ENCODE measurements around the gene KDSR. TPM values are rescaled to one million over a fixed set of nuclear protein-coding genes. Genes with fewer than 3 reads are reported as not detected.

KDSR gene
- total RNA-seq, 1 donor from 2014 or later: 208 TPM

GRCh38 chr18:63297687-63298399 is 69.2 kb downstream of the KDSR start:
- intact Hi-C loops (cut with DNase I): no loop called here
- H3K4me3 ChIP-seq: no peak overlapping the region
- DNase-seq (ENCODE audit: low spot score in 2 of 2): no peak
- peaks cover 2 to 26% of the 10 kb centered on the region in 2 donors for H3K4me1 ChIP-seq
- H3K9me3 ChIP-seq: no peaks in the 10 kb centered on the region
- H3K27me3 ChIP-seq: no peaks in the 10 kb centered on the region
- peak overlapping the region in 1 of 2 donors; percentile 50 for H3K27ac ChIP-seq
- H3K36me3 ChIP-seq: no peaks in the 10 kb centered on the region
- no peak for TF ChIP-seq CTCF (IDR thresholded peaks at IDR 0.05)

DNA sequence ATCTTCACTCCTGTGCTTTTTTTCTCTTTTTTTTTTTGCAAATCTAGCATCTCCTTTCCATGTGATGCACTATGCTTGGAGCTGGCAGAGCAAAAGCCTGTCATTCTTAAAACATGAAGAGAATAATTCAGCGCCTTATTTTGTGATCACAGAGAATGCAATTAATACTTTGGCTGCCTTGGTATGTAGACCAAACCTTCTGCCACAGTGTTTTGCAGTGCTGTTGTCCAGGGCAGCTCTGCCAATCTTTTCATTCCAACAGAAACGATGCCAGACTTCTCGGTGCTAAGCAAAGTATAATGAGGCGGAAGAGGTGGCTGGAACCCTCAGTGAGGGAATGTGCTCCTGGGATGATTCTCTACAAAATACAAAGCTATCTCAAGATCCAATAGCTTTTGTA is 73.1 kb downstream of the KDSR start:
- no peaks in the 10 kb centered on the region for H3K27me3 ChIP-seq
- no peak for TF ChIP-seq CTCF (IDR thresholded peaks at IDR 0.05)
- H3K27ac ChIP-seq: peak overlapping the region; percentile 30 to 33
- H3K9me3 ChIP-seq: no peaks in the 10 kb centered on the region
- no peak overlapping the region for H3K4me3 ChIP-seq
- no peak for DNase-seq (ENCODE audit: low spot score in 2 of 2)
- intact Hi-C loops (cut with DNase I): no loop called here
- H3K4me1 ChIP-seq: peaks cover 3 to 38% of the 10 kb centered on the region in 2 donors
- H3K36me3 ChIP-seq: no peaks in the 10 kb centered on the region

DNA sequence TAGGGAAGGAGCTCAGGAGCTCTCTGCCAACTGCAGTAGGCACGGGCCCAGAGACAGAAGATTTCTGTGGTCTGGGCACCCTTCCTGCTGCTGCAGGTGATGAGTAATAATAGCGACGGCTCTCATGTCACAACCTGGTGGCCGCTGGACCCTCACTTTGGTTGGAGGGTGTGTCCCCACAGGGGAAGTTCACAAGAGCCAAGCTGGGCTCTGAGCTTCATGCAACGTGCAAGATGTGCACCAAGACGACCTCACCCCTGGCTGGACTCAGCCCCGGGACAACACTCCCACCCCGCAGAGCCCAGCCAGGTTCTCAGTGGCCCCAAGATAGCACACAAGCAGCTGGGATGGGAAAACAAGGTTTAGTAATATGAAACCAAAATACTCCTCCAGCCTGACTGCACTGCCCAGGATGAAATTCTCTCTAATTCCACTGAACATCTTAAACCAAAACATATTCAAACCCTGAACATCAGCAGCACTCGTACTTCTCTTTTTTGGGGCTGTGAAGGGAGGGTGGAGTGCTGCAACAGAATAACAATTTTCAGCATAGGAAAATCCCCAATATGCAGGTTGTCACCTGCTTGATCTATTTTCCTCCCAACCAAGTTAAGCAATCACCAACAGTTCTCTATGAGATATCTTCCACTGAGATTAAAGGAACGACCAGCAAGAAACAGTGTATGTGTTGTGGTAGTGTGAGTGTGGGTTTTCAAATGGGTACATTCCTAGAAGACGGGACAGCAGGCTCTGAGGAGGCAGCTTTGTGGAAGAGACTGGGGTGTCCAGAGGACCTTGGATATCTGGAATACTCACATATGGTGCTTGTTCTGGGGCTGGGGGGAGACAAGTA is 73.9 kb downstream of the KDSR start:
- intact Hi-C loops (cut with DNase I): no loop called here
- Histone ChIP-seq H3K36me3 (no peaks in the 10 kb centered on the region), H3K9me3 (no peaks in the 10 kb centered on the region), H3K27me3 (no peaks in the 10 kb centered on the region), H3K27ac (peak overlapping the region; percentile 30 to 33), H3K4me1 (peaks cover 3 to 44% of the 10 kb centered on the region in 2 donors), H3K4me3 (no peak overlapping the region)
- TF ChIP-seq CTCF (IDR thresholded peaks at IDR 0.05): no peak
- no peak for DNase-seq (ENCODE audit: low spot score in 2 of 2)

GRCh38 chr18:63291278-63291677 is 75.7 kb downstream of the KDSR start:
- H3K9me3 ChIP-seq: no peaks in the 10 kb centered on the region
- no peak for TF ChIP-seq CTCF (IDR thresholded peaks at IDR 0.05)
- H3K4me1 ChIP-seq: peaks cover 3 to 49% of the 10 kb centered on the region in 2 donors
- peak overlapping the region; percentile 12 to 42 for H3K27ac ChIP-seq
- no peaks in the 10 kb centered on the region for H3K36me3 ChIP-seq
- no peaks in the 10 kb centered on the region for H3K27me3 ChIP-seq
- H3K4me3 ChIP-seq: no peak overlapping the region
- intact Hi-C loops (cut with DNase I): no loop called here
- DNase-seq (ENCODE audit: low spot score in 2 of 2): no peak

- intact Hi-C loops (cut with DNase I): no loop called here
- H3K4me1 ChIP-seq: peaks cover 3 to 49% of the 10 kb centered on the region in 2 donors
- no peaks in the 10 kb centered on the region for H3K9me3 ChIP-seq
- TF ChIP-seq CTCF (IDR thresholded peaks at IDR 0.05): no peak
- no peak overlapping the region for H3K4me3 ChIP-seq
- H3K27me3 ChIP-seq: no peaks in the 10 kb centered on the region
- no peak for DNase-seq (ENCODE audit: low spot score in 2 of 2)
- peak overlapping the region in 1 of 2 donors; percentile 10 for H3K27ac ChIP-seq
- no peaks in the 10 kb centered on the region for H3K36me3 ChIP-seq
These were observed 76.2 kb downstream of the KDSR start for GRCh38 chr18:63290821-63291200.
